PC-3 (cell line): Measurements from ENCODE around the gene GPR152.

Experiments used
- EZH2 ChIP-seq: fragments of 300-600 bp; sonication (generic); IDR thresholded peaks from one replicate; pipeline ENCODE4 v1.6.1; 2017; ENCODE audit warnings: antibody characterized with exemption, mild to moderate bottlenecking, low read length; ENCODE audit not compliant: unreplicated experiment
- TF ChIP-seq, protein P1 (sequence below): fragments of 300-600 bp; sonication (generic); conservative IDR thresholded peaks from 2 replicates; pipeline ENCODE4 v1.5.1; 2017; ENCODE audit warnings: antibody characterized with exemption, low read depth, mild to moderate bottlenecking, low read length

DNA sequence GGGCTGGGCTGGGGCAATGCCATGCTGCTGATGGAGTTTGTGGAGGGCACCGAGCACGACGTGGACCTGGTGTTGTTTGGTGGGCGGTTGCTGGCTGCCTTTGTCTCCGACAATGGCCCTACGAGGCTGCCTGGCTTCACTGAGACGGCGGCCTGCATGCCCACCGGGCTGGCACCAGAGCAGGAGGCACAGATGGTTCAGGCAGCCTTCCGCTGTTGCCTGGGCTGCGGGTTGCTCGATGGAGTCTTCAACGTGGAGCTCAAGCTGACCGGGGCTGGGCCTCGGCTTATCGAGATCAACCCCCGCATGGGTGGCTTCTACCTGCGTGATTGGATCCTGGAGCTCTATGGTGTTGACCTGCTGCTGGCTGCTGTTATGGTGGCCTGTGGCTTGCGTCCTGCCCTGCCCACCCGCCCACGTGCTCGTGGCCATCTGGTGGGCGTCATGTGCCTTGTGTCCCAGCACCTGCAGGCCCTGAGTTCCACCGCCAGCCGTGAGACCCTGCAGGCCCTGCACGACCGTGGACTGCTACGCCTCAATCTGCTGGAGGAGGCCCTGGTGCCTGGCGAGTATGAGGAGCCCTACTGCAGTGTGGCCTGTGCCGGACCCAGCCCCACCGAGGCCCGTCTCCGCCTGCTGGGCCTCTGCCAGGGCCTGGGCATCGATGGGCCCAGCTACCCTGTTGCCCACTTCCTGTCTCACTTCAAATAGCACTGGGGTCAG, 28.5 kb downstream of the GPR152 start:
- TF ChIP-seq, protein P1, sequence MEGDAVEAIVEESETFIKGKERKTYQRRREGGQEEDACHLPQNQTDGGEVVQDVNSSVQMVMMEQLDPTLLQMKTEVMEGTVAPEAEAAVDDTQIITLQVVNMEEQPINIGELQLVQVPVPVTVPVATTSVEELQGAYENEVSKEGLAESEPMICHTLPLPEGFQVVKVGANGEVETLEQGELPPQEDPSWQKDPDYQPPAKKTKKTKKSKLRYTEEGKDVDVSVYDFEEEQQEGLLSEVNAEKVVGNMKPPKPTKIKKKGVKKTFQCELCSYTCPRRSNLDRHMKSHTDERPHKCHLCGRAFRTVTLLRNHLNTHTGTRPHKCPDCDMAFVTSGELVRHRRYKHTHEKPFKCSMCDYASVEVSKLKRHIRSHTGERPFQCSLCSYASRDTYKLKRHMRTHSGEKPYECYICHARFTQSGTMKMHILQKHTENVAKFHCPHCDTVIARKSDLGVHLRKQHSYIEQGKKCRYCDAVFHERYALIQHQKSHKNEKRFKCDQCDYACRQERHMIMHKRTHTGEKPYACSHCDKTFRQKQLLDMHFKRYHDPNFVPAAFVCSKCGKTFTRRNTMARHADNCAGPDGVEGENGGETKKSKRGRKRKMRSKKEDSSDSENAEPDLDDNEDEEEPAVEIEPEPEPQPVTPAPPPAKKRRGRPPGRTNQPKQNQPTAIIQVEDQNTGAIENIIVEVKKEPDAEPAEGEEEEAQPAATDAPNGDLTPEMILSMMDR, result no peak
- no peak for TF ChIP-seq EZH2
